Stimulated activated CD4-positive, alpha-beta T cell treated with anti-CD3 and anti-CD28 coated beads, Interleukin-12 subunit alpha, Interleukin-12 subunit beta, amount 100 ng/mL, for 48 hours (primary cell): ENCODE measurements around the gene CARD10.
"Not testable (repeated sequence)": the region's sequence is repeated elsewhere in the genome, so short reads cannot be mapped to it uniquely, and the experiment has no call there.

Source experiments
- DNase-seq, 3 donors: peaks; one replicate each; pipeline ENCODE4 v3.0.0-alpha.2; 2020; ENCODE audit warnings: low read depth in 2 of 3, low spot score in 1 of 3

CARD10 gene

GRCh38 chr22:37468201-37468695 is 51.0 kb downstream of the CARD10 start:
- not testable (repeated sequence) for DNase-seq

- DNase-seq, result no peak
Measured at GRCh38 chr22:37467391-37467955, 51.7 kb downstream of the CARD10 start.

- DNase-seq, result no peak
Measured at GRCh38 chr22:37464181-37464580, 55.0 kb downstream of the CARD10 start.

GRCh38 chr22:37462983-37463382 is 56.2 kb downstream of the CARD10 start:
- DNase-seq, result no peak

GRCh38 chr22:37462436-37462835 is 56.8 kb downstream of the CARD10 start:
- no peak for DNase-seq

- no peak for DNase-seq
Measured at GRCh38 chr22:37461961-37462360, 57.3 kb downstream of the CARD10 start.

GRCh38 chr22:37460684-37461083 is 58.5 kb downstream of the CARD10 start:
- DNase-seq, result no peak

- no peak for DNase-seq
Measured at GRCh38 chr22:37459206-37459605, 60.0 kb downstream of the CARD10 start.

- DNase-seq, result peak; percentile 77 to 95 (median 82)
Measured at GRCh38 chr22:37457093-37457893, 61.9 kb downstream of the CARD10 start.

- DNase-seq, result no peak
Measured at GRCh38 chr22:37456346-37456745, 62.9 kb downstream of the CARD10 start.

- DNase-seq, result no peak
Measured at GRCh38 chr22:37455896-37456295, 63.3 kb downstream of the CARD10 start.

GRCh38 chr22:37454857-37455686 is 64.1 kb downstream of the CARD10 start:
- no peak for DNase-seq

GRCh38 chr22:37453696-37454095 is 65.5 kb downstream of the CARD10 start:
- DNase-seq, result no peak

GRCh38 chr22:37451218-37451617 is 68.0 kb downstream of the CARD10 start:
- DNase-seq, result no peak

GRCh38 chr22:37449331-37450001 is 69.7 kb downstream of the CARD10 start:
- DNase-seq, result no peak

GRCh38 chr22:37448516-37449127 is 70.6 kb downstream of the CARD10 start:
- no peak for DNase-seq

GRCh38 chr22:37445501-37445900 is 73.7 kb downstream of the CARD10 start:
- DNase-seq, result no peak

GRCh38 chr22:37443977-37444376 is 75.2 kb downstream of the CARD10 start:
- no peak for DNase-seq

- no peak for DNase-seq
Measured at GRCh38 chr22:37443086-37443485, 76.1 kb downstream of the CARD10 start.

- no peak for DNase-seq
Measured at GRCh38 chr22:37442537-37442936, 76.7 kb downstream of the CARD10 start.

GRCh38 chr22:37442135-37442534 is 77.1 kb downstream of the CARD10 start:
- DNase-seq, result no peak
